ENCODE data around the gene RAX2.
A peak's percentile ranks its signal among the peaks of the same experiment; 100 is the strongest.

Gene RAX2

GRCh38 chr19:3796358-3796757 lies 24.3 kb upstream of the RAX2 start:
- Histone ChIP-seq H3K36me3 (ENCODE audit: control insufficient read depth, insufficient read depth, low read length) (no peaks in the 10 kb centered on the region), H3K4me1 (ENCODE audit: control insufficient read depth, insufficient read depth, low read length) (no peaks in the 10 kb centered on the region), H3K4me3 (ENCODE audit: low read length) (no peak overlapping the region), H3K27me3 (ENCODE audit: control insufficient read depth, insufficient read depth, low read length) (no peaks in the 10 kb centered on the region), H3K9ac (ENCODE audit: low read length) (no peak overlapping the region), H3K27ac (ENCODE audit: low read depth, low read length) (no peak overlapping the region)

DNA sequence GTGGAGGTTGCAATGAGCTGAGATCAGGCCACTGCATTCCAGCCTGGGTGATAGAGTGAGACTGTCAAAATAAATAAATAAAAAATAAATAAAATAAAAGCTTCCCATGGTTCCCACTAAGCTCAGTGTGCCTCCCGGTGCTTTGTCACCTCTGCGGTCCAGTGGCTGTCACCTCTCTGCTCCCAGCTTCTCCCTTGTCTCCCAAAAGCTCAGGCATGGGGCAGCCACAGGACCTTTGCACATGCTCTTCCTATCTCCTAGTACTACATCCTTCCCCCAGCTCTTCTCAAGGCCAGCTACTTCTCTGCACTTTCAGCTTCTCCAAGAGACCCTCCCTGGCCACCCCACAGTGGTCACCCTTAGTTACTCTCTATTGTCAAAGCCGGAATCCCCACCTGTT lies 21.8 kb upstream of the RAX2 start:
- no peaks in the 10 kb centered on the region for H3K27me3 ChIP-seq (ENCODE audit: control insufficient read depth, insufficient read depth, low read length)
- H3K9ac ChIP-seq (ENCODE audit: low read length), result no peak overlapping the region
- no peaks in the 10 kb centered on the region for H3K36me3 ChIP-seq (ENCODE audit: control insufficient read depth, insufficient read depth, low read length)
- H3K4me3 ChIP-seq (ENCODE audit: low read length), result no peak overlapping the region
- no peaks in the 10 kb centered on the region for H3K4me1 ChIP-seq (ENCODE audit: control insufficient read depth, insufficient read depth, low read length)
- no peak overlapping the region for H3K27ac ChIP-seq (ENCODE audit: low read depth, low read length)

DNA sequence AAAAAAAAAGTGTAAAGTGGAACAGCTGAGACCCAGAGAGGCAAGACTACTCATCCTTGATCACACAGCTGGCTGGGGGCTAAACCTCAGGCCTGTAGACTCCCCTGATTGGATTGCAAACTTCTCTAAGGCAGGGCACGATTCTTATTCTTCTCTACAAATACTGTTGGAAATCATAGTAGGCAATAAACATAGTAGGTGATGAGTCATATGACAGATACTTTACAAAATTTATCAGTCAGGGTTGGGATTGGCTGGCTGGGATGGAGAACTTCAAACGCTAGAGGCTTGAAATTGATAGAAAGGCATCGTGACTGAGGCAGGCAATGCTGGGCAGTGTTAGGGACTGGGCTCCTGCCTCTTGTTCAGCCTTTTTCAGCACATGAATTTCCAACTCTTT lies 20.1 kb upstream of the RAX2 start:
- H3K27ac ChIP-seq (ENCODE audit: low read depth, low read length), result no peak overlapping the region
- H3K9ac ChIP-seq (ENCODE audit: low read length), result no peak overlapping the region
- H3K36me3 ChIP-seq (ENCODE audit: control insufficient read depth, insufficient read depth, low read length), result no peaks in the 10 kb centered on the region
- no peak overlapping the region for H3K4me3 ChIP-seq (ENCODE audit: low read length)
- H3K27me3 ChIP-seq (ENCODE audit: control insufficient read depth, insufficient read depth, low read length), result no peaks in the 10 kb centered on the region
- H3K4me1 ChIP-seq (ENCODE audit: control insufficient read depth, insufficient read depth, low read length), result no peaks in the 10 kb centered on the region

DNA sequence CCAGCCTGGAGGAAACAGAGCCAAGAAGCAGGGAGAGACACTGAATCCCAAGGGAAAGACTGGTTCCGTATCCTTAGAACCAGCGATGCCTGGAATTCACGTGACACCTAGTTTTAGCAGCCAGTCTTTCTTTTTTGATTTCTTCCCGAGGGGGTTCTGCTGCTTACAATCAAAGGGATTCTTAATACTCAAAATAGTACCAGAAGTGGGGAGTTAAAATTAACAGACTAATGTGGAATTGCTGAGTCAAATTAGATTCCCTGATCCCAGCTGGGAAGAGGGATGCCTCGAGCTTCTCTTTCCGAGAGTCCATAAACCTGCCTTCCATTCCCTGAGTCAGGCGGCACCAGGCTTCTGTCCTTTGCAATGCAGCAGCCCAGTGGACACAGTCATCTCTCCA lies 18.9 kb upstream of the RAX2 start:
- no peak overlapping the region for H3K4me3 ChIP-seq (ENCODE audit: low read length)
- H3K27me3 ChIP-seq (ENCODE audit: control insufficient read depth, insufficient read depth, low read length), result no peaks in the 10 kb centered on the region
- no peak overlapping the region for H3K9ac ChIP-seq (ENCODE audit: low read length)
- H3K4me1 ChIP-seq (ENCODE audit: control insufficient read depth, insufficient read depth, low read length), result no peaks in the 10 kb centered on the region
- H3K36me3 ChIP-seq (ENCODE audit: control insufficient read depth, insufficient read depth, low read length), result no peaks in the 10 kb centered on the region
- H3K27ac ChIP-seq (ENCODE audit: low read depth, low read length), result no peak overlapping the region

- Histone ChIP-seq H3K9ac (ENCODE audit: low read length) (no peak overlapping the region), H3K36me3 (ENCODE audit: control insufficient read depth, insufficient read depth, low read length) (no peaks in the 10 kb centered on the region), H3K27me3 (ENCODE audit: control insufficient read depth, insufficient read depth, low read length) (no peaks in the 10 kb centered on the region), H3K27ac (ENCODE audit: low read depth, low read length) (no peak overlapping the region), H3K4me1 (ENCODE audit: control insufficient read depth, insufficient read depth, low read length) (no peaks in the 10 kb centered on the region), H3K4me3 (ENCODE audit: low read length) (no peak overlapping the region)
These were observed 18.2 kb upstream of the RAX2 start for GRCh38 chr19:3790209-3790734.

- H3K27ac ChIP-seq (ENCODE audit: low read depth, low read length), result no peak overlapping the region
- no peak overlapping the region for H3K4me3 ChIP-seq (ENCODE audit: low read length)
- no peaks in the 10 kb centered on the region for H3K36me3 ChIP-seq (ENCODE audit: control insufficient read depth, insufficient read depth, low read length)
- peaks cover 6% of the 10 kb centered on the region for H3K27me3 ChIP-seq (ENCODE audit: control insufficient read depth, insufficient read depth, low read length)
- no peaks in the 10 kb centered on the region for H3K4me1 ChIP-seq (ENCODE audit: control insufficient read depth, insufficient read depth, low read length)
- no peak overlapping the region for H3K9ac ChIP-seq (ENCODE audit: low read length)
These were observed 17.2 kb upstream of the RAX2 start for GRCh38 chr19:3788996-3789778.

GRCh38 chr19:3785938-3786824 lies 14.2 kb upstream of the RAX2 start, which contains the start of gene MATK:
MATK (minus strand) TSS chr19:3786381; CDS start chr19:3785135, 1,246 bp downstream.
- H3K9ac ChIP-seq (ENCODE audit: low read length), result no peak within 1 kb of the TSS
- no peaks in the 10 kb centered on the region for H3K36me3 ChIP-seq (ENCODE audit: control insufficient read depth, insufficient read depth, low read length)
- H3K4me1 ChIP-seq (ENCODE audit: control insufficient read depth, insufficient read depth, low read length), result no peaks in the 10 kb centered on the region
- H3K27ac ChIP-seq (ENCODE audit: low read depth, low read length), result no peak within 1 kb of the TSS
- peak within 1 kb of the TSS; percentile 44 for H3K4me3 ChIP-seq (ENCODE audit: low read length)
- peaks cover 6% of the 10 kb centered on the region for H3K27me3 ChIP-seq (ENCODE audit: control insufficient read depth, insufficient read depth, low read length)

GRCh38 chr19:3785451-3785937 lies 13.5 kb upstream of the RAX2 start:
- Histone ChIP-seq H3K4me1 (ENCODE audit: control insufficient read depth, insufficient read depth, low read length) (no peaks in the 10 kb centered on the region), H3K9ac (ENCODE audit: low read length) (no peak overlapping the region), H3K36me3 (ENCODE audit: control insufficient read depth, insufficient read depth, low read length) (no peaks in the 10 kb centered on the region), H3K4me3 (ENCODE audit: low read length) (peak overlapping the region; percentile 44), H3K27me3 (ENCODE audit: control insufficient read depth, insufficient read depth, low read length) (peaks cover 6% of the 10 kb centered on the region), H3K27ac (ENCODE audit: low read depth, low read length) (no peak overlapping the region)

- Histone ChIP-seq H3K27ac (ENCODE audit: low read depth, low read length) (no peak overlapping the region), H3K27me3 (ENCODE audit: control insufficient read depth, insufficient read depth, low read length) (peaks cover 6% of the 10 kb centered on the region), H3K9ac (ENCODE audit: low read length) (no peak overlapping the region), H3K4me1 (ENCODE audit: control insufficient read depth, insufficient read depth, low read length) (no peaks in the 10 kb centered on the region), H3K36me3 (ENCODE audit: control insufficient read depth, insufficient read depth, low read length) (no peaks in the 10 kb centered on the region), H3K4me3 (ENCODE audit: low read length) (peak overlapping the region; percentile 44)
These were observed 12.8 kb upstream of the RAX2 start for GRCh38 chr19:3784607-3785450.

DNA sequence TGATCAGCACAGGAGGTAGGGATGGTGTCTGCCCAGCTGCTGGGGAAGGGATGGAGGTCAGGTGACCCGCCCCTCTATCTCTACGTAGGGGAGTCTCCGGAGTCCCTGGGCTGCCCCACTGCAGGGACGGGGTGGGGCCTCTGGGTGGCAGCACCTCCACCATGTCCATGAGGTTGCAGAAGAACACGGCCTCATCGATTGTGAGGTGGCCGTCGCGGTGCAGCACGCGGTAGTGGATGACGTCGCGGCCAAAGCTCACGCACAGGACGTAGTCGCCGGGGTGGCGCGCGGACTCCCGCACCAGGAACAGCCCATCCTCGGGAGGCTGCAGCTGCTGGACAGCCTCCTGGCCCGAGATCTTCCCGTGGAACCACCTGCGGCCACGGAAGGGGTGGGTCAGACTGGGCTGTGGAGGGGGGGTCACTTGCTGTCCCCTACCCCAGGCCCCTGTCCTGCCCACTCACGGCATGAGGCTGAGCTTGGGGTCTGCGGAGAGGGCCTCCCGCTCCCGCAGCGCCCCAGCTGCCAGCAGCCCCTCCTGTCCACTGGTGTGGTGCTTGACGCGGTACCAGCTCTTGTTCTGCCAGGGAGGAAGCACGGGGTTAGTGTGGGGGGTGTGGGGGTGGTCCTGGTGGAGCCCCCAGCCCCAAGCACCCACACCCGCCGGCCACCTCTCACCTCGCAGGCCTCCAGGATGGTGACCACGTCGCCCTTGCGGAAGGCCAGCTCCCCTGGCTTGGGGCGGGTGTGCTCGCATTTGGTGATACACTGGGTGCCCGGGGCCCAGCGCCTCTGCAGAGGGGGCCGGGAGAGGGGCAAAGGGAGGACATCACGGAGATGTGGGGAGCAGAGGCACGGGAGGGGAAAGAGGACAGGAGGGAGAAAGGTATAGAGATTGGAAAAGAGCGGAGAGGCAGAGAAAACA lies 11.9 kb upstream of the RAX2 start:
- Histone ChIP-seq H3K4me3 (ENCODE audit: low read length) (no peak overlapping the region), H3K4me1 (ENCODE audit: control insufficient read depth, insufficient read depth, low read length) (no peaks in the 10 kb centered on the region), H3K27me3 (ENCODE audit: control insufficient read depth, insufficient read depth, low read length) (peaks cover 6% of the 10 kb centered on the region), H3K9ac (ENCODE audit: low read length) (no peak overlapping the region), H3K36me3 (ENCODE audit: control insufficient read depth, insufficient read depth, low read length) (no peaks in the 10 kb centered on the region), H3K27ac (ENCODE audit: low read depth, low read length) (no peak overlapping the region)

GRCh38 chr19:3782903-3783302 lies 10.9 kb upstream of the RAX2 start:
- Histone ChIP-seq H3K27ac (ENCODE audit: low read depth, low read length) (no peak overlapping the region), H3K4me1 (ENCODE audit: control insufficient read depth, insufficient read depth, low read length) (no peaks in the 10 kb centered on the region), H3K4me3 (ENCODE audit: low read length) (no peak overlapping the region), H3K27me3 (ENCODE audit: control insufficient read depth, insufficient read depth, low read length) (peaks cover 6% of the 10 kb centered on the region), H3K36me3 (ENCODE audit: control insufficient read depth, insufficient read depth, low read length) (no peaks in the 10 kb centered on the region), H3K9ac (ENCODE audit: low read length) (no peak overlapping the region)

Measured in rectal smooth muscle tissue (tissue), 1 donor.